Measurements from ENCODE around the gene LTK.

LTK gene

DNA sequence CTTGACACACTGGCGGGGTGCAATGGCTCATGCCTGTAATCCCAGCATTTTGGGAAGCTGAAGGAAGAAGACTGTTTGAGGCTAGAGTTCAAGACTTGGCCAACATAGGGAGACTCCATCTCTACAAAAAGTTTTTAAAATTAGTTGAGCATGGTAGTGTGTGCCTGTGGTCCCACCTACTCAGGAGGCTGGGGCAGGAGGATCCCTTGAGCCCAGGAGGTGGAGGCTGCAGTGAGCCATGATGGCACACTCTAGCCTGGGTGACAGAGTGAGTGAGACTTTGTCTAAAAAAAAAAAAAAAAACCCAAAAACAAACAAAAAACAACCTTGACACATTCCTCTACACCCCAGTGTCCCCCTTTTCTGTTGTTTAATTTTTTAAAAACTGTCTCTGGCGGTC is 24.0 kb downstream of the LTK start:
- H3K27me3 ChIP-seq (ENCODE audit: insufficient read depth, poor library complexity, severe bottlenecking): peaks cover 6% of the 10 kb centered on the region
- TF ChIP-seq, protein P1, sequence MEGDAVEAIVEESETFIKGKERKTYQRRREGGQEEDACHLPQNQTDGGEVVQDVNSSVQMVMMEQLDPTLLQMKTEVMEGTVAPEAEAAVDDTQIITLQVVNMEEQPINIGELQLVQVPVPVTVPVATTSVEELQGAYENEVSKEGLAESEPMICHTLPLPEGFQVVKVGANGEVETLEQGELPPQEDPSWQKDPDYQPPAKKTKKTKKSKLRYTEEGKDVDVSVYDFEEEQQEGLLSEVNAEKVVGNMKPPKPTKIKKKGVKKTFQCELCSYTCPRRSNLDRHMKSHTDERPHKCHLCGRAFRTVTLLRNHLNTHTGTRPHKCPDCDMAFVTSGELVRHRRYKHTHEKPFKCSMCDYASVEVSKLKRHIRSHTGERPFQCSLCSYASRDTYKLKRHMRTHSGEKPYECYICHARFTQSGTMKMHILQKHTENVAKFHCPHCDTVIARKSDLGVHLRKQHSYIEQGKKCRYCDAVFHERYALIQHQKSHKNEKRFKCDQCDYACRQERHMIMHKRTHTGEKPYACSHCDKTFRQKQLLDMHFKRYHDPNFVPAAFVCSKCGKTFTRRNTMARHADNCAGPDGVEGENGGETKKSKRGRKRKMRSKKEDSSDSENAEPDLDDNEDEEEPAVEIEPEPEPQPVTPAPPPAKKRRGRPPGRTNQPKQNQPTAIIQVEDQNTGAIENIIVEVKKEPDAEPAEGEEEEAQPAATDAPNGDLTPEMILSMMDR (IDR thresholded peaks at IDR 0.05; ENCODE audit: poor library complexity, severe bottlenecking): no peak
- DNase-seq (ENCODE audit: low spot score) (no peak), ATAC-seq (ENCODE audit: low read depth) (no peak)
- H3K9me3 ChIP-seq (ENCODE audit: severe bottlenecking): no peaks in the 10 kb centered on the region
- peaks cover 15% of the 10 kb centered on the region for H3K4me1 ChIP-seq (ENCODE audit: insufficient read depth, poor library complexity, severe bottlenecking)
- no peaks in the 10 kb centered on the region for H3K36me3 ChIP-seq (ENCODE audit: low read depth)
- H3K27ac ChIP-seq (ENCODE audit: poor library complexity, severe bottlenecking): peak overlapping the region; percentile 38
- H3K4me3 ChIP-seq (ENCODE audit: severe bottlenecking): no peak overlapping the region

DNA sequence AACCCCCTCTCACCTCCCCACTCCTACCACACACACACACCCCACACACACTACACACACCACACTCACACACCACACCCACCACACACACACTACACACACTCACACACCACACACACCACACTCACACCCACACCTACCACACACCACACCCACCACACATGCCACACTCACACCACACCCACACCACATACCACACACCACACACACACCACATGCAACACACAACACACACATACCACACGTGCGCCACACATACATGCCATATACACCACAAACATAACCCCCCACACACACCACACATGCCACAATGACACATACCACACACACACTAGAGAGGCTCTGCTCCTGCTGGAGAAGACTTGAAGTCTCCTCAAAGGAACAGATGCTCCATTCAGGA is 25.8 kb downstream of the LTK start:
- ATAC-seq (ENCODE audit: low read depth) (no peak), DNase-seq (ENCODE audit: low spot score) (no peak)
- Histone ChIP-seq H3K9me3 (ENCODE audit: severe bottlenecking) (no peaks in the 10 kb centered on the region), H3K27ac (ENCODE audit: poor library complexity, severe bottlenecking) (no peak overlapping the region), H3K4me1 (ENCODE audit: insufficient read depth, poor library complexity, severe bottlenecking) (peaks cover 14% of the 10 kb centered on the region), H3K27me3 (ENCODE audit: insufficient read depth, poor library complexity, severe bottlenecking) (no peaks in the 10 kb centered on the region), H3K36me3 (ENCODE audit: low read depth) (no peaks in the 10 kb centered on the region), H3K4me3 (ENCODE audit: severe bottlenecking) (no peak overlapping the region)
- TF ChIP-seq, protein P1 (IDR thresholded peaks at IDR 0.05; ENCODE audit: poor library complexity, severe bottlenecking): no peak

DNA sequence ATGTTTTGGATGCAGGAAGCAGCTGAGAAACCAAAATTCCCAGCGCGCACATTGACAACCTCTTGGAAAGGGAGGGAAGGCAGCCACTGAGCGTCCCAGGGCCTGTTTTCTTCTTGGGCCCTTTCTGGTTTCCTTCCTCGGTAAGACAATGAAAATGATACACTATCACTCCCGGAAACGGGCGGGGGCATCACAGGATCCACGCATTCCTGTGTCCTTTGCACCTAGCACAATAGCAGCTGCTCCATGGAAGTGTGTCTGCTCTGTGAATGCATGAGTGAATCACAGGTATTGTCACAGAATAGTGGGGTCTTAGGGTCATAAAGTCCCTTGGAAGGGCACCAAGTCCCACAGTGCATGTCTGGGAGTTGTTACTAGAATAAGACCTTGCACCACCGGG is 26.2 kb downstream of the LTK start:
- TF ChIP-seq, protein P1 (IDR thresholded peaks at IDR 0.05; ENCODE audit: poor library complexity, severe bottlenecking): no peak
- no peak for DNase-seq (ENCODE audit: low spot score)
- H3K36me3 ChIP-seq (ENCODE audit: low read depth): peaks cover 2% of the 10 kb centered on the region
- no peak overlapping the region for H3K27ac ChIP-seq (ENCODE audit: poor library complexity, severe bottlenecking)
- peaks cover 9% of the 10 kb centered on the region for H3K4me1 ChIP-seq (ENCODE audit: insufficient read depth, poor library complexity, severe bottlenecking)
- no peak overlapping the region for H3K4me3 ChIP-seq (ENCODE audit: severe bottlenecking)
- H3K27me3 ChIP-seq (ENCODE audit: insufficient read depth, poor library complexity, severe bottlenecking): no peaks in the 10 kb centered on the region
- no peak for ATAC-seq (ENCODE audit: low read depth)
- no peaks in the 10 kb centered on the region for H3K9me3 ChIP-seq (ENCODE audit: severe bottlenecking)

DNA sequence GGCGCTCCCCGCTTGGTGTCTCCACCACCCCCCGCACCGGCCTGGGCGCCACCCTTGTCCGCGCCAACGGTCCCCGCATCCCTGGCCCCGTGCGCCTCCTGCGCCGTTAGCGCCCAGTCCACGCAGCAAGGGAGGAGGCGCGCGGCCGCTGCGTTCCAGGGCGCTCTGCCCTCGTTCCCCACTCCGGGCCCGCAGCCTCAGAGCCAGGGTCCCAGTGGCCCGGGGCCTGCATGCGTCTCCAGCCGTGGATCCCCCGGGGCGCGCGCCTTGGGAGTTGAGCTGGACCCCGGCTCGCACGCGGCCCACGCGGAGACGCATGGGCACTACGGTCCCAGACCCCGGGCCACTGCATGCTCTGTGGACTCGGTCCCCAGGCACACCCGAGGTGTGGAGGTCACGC is 27.3 kb downstream of the LTK start:
- H3K4me3 ChIP-seq (ENCODE audit: severe bottlenecking): no peak overlapping the region
- TF ChIP-seq, protein P1 (IDR thresholded peaks at IDR 0.05; ENCODE audit: poor library complexity, severe bottlenecking): no peak
- ATAC-seq (ENCODE audit: low read depth) (no peak), DNase-seq (ENCODE audit: low spot score) (no peak)
- no peaks in the 10 kb centered on the region for H3K27me3 ChIP-seq (ENCODE audit: insufficient read depth, poor library complexity, severe bottlenecking)
- no peaks in the 10 kb centered on the region for H3K9me3 ChIP-seq (ENCODE audit: severe bottlenecking)
- no peak overlapping the region for H3K27ac ChIP-seq (ENCODE audit: poor library complexity, severe bottlenecking)
- H3K36me3 ChIP-seq (ENCODE audit: low read depth): peaks cover 13% of the 10 kb centered on the region
- peaks cover 8% of the 10 kb centered on the region for H3K4me1 ChIP-seq (ENCODE audit: insufficient read depth, poor library complexity, severe bottlenecking)

DNA sequence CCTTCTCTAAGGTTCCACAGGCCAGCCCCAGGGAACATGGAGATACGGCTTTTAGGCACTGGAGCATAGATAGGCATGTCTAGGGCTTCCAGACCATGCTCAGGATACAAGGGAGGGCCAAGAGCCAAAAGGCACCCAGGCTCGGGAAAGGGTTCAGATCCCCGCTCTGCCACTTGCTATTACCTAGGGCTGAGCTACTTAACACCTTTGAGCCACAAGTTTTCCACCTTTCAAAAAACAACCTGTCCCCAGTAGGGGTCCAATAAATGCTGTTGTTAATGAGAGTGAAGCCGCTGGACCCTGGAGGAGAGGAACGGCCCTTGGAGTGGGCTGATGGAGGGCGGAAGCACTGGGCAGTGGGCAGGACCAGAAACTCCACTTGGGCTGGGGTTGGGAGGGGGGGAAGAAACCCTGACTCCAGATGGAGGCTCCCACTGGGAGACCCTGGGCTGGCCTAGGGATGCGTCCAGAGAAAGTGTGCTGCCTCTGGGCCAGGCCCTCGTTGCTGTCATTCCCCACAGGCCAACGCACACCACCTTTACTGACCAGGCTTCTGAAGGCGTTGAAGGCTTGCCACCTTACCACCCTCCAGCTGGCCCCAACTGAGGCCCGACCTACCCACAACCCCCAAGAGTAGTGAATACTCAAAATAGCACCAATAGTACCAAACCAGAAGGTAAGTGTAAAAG is 28.5 kb downstream of the LTK start:
- peak; percentile 28; the same call in 2 of the 3 replicates for ATAC-seq (ENCODE audit: low read depth)
- DNase-seq (ENCODE audit: low spot score): no peak
- H3K27me3 ChIP-seq (ENCODE audit: insufficient read depth, poor library complexity, severe bottlenecking): no peaks in the 10 kb centered on the region
- TF ChIP-seq, protein P1 (IDR thresholded peaks at IDR 0.05; ENCODE audit: poor library complexity, severe bottlenecking): no peak
- H3K9me3 ChIP-seq (ENCODE audit: severe bottlenecking): no peaks in the 10 kb centered on the region
- peaks cover 2% of the 10 kb centered on the region for H3K4me1 ChIP-seq (ENCODE audit: insufficient read depth, poor library complexity, severe bottlenecking)
- H3K4me3 ChIP-seq (ENCODE audit: severe bottlenecking): no peak overlapping the region
- no peak overlapping the region for H3K27ac ChIP-seq (ENCODE audit: poor library complexity, severe bottlenecking)
- peaks cover 25% of the 10 kb centered on the region for H3K36me3 ChIP-seq (ENCODE audit: low read depth)
